Right renal cortex interstitium (tissue), 3 donors: ENCODE data around the gene PYM1. TPM values are rescaled to one million over a fixed set of nuclear protein-coding genes. Genes with fewer than 3 reads are reported as not detected.
"Not testable (repeated sequence)": the region's sequence is repeated elsewhere in the genome, so short reads cannot be mapped to it uniquely, and the experiment has no call there.

ENCODE experiments used
- DNase-seq, 3 donors: peaks; one replicate each; pipeline ENCODE4 v3.0.0-alpha.2; 2013; ENCODE audit warnings: low read depth in 3 of 3, low spot score in 2 of 3
- polyA plus RNA-seq, 3 donors: library from polyadenylated mRNA; unstranded; fragments of 120-200 nt; gene quantifications; one replicate each; pipeline ENCODE4 v1.2.1, GENCODE V29; 2013; ENCODE audit not compliant: insufficient read length in 3 of 3

Gene PYM1
- polyA plus RNA-seq, 3 donors, result 35.6 to 37.5 (median 36.3) TPM

- DNase-seq, result no peak
Measured at GRCh38 chr12:55915482-55915859, 12.2 kb downstream of the PYM1 start.

- DNase-seq, result no peak
Measured at GRCh38 chr12:55912908-55913307, 14.8 kb downstream of the PYM1 start.

- DNase-seq, result no peak
Measured at GRCh38 chr12:55909513-55909884, 18.2 kb downstream of the PYM1 start.

DNA sequence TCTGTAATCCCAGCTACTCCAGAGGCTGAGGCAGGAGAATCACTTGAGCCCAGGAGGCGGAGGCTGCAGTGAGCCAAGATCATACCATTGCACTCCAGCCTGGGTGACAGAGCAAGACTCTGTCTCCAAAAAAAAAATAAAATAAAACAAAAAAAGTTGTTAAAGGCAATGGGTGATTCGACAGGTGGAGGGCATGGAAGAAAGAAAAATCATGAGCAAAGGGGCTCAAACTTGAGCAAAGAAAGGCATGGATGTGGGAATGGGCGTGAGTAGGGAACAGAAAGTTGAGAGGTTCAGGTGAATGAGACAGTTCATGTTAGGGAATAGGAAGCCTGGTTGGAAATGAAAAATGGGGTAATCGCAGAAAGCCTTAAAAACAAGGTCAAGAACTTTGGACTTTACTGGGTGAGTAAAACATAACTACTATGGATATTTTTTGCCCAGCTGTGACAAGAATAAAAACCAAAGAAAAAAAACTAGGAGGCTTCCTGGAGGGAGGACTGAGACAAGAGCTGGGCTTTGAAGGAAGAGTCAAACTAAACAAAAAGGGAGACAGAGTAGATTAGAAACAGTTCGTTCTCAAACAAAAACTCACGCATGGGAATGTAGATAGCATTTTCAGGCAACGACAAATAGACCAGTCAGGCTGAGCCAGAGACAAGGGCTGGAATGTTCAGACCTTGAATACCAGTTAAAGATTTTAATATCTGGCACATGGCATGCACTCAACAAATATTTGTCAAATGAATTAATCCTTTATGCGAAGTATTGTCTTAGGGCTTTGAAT, 18.8 kb downstream of the PYM1 start:
- DNase-seq, result no peak

- DNase-seq, result no peak
Measured at GRCh38 chr12:55906056-55906455, 21.6 kb downstream of the PYM1 start.

GRCh38 chr12:55901881-55902490, 25.7 kb downstream of the PYM1 start:
- no peak for DNase-seq

DNA sequence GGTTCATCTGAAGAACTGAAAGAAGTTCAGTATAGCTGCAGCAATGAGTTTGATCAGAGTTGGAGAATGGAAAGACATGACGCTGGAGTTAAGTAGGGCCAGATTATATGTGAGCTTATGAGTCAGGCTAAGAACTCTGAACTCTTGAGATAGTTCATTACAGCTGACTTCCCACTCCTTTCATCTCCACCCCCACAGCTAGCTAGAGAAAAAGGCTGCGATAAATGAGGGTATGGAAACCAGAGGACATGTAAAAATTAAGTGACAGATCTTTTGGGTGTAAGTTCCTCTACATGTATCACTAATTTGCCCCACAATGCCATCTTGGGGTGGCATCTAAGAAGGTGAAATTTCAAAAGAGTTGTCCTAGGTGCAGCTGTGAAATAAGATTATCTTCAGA, 28.6 kb downstream of the PYM1 start:
- no peak for DNase-seq

GRCh38 chr12:55893723-55894122, 34.0 kb downstream of the PYM1 start:
- no peak for DNase-seq

GRCh38 chr12:55891310-55891709, 36.4 kb downstream of the PYM1 start:
- DNase-seq, result no peak

- no peak for DNase-seq
Measured at GRCh38 chr12:55885113-55885512, 42.6 kb downstream of the PYM1 start.

- DNase-seq, result no peak
Measured at GRCh38 chr12:55877824-55878223, 49.9 kb downstream of the PYM1 start.

DNA sequence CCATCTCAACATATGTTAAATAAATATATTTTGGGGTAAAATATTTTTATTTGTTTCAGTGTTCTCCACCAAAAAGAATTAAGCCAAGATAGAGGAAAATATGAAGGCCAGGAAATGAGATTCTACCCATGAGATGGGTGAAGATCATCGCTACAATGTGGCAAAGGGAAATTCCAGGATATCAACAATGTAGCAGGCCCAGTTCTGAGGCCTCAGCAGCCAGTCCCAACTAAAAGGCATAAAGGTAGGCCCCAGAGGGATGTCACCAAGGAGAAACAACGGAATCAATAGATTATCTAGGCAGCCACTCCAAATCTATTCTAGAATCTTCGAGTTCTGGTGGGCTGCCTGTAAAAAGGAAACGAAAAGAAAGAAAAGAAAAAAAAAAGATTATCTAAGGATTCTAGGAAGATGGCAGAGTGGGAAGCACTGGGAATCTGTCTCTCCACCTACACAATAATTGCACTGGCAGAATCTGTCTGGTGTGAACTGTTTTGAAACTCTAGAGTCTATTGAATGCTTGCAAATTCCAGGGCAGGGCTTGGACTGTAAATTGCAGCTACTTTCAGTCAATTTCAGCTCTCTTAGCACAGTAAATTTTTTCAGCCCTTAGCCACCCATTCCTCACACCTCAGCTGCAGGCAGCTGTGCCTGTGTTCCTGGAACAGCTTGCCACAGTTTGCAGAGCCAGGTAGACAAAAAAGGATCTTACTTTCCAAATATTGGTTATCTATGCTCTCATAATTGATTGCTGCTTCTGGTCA, 51.8 kb downstream of the PYM1 start:
- DNase-seq, result no peak

- peak in 2 of 3 donors; percentile 1 to 4 for DNase-seq
Measured at GRCh38 chr12:55874443-55874842, 53.3 kb downstream of the PYM1 start.

DNA sequence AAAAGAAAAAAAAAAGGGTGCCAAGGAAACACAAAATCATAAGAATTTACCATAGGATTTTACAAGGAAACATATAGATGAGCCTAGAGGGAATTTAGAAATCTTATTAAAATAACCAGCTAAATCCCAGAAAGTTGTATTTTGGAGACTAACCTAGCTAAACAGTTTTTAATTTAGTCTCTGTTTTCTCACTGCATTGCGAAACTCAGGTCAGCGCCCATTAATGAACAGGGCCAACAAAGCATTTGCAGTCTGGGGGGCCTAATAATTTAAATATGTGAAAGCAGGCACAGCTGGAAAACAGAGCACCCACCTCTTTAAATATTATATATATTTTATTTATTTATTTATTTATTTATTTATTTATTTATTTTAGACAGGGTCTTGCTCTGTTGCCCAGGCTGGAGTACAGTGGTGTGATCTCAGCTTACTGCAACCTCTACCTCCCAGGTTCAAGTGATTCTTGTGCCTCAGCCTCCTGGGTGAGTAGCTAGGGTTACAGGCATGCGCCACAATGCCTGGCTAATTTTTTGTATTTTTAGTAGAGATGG, 61.2 kb downstream of the PYM1 start:
- not testable (repeated sequence) for DNase-seq

- no peak for DNase-seq
Measured at GRCh38 chr12:55865327-55865726, 62.4 kb downstream of the PYM1 start.

DNA sequence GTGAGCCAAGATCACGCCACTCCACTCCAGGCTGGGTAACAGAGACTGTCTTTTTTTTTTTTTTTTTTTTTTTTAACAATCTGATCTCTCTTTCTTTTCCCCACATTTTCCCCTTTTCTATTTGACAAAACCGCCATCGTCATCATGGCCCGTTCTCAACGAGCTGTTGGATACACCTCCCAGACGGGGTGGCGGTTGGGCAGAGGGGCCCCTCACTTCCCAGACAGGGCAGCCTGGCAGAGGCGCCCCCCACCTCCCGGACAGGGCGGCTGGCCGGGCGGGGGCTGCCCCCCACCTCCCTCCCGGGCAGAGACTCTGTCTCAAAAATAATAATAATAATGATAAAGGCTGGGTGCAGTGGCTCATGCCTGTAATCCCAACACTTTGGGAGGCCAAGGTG, 64.8 kb downstream of the PYM1 start:
- DNase-seq, result not testable (repeated sequence)

GRCh38 chr12:55862286-55862685, 65.4 kb downstream of the PYM1 start:
- DNase-seq, result no peak

- DNase-seq, result no peak
Measured at GRCh38 chr12:55861871-55862270, 65.8 kb downstream of the PYM1 start.

DNA sequence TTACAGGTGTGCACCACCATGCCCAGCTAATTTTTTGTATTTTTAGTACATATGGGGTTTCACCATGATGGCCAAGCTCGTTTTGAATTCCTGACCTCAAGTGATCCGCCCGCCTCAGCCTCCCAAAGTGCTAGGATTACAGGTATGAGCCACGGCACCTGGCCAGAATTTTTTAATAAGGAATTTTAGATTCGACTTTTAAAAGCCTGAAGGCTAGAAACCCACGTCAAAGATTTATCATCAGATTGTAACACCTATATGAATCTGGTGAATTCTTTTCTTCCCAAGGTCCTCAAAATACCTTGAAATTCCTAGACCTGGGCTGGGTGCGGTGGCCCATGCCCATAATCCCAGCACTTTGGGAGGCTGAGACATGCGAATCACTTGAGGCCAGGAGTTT, 66.3 kb downstream of the PYM1 start:
- DNase-seq, result no peak

DNA sequence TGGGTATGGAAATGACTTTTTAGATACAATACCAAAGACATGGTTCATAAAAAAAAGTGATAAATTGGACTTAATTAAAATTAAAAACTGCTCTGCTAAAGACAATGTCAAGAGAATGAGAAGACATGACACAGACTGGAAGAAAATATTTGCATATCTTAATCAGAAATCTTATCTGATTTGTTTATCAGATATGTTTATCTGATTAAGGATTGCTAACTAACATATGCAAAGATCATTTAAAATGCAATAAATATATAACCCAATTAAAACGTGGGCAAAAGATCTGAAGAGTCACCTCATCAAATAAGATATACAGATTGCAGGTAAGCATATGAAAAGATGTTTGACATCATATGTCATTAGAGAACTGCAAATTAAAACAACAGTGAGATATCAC, 75.0 kb downstream of the PYM1 start:
- no peak for DNase-seq
